ENCODE measurements around the gene C8A. TPM values are rescaled to one million over a fixed set of nuclear protein-coding genes. Genes with fewer than 3 reads are reported as not detected.

Gene C8A
- total RNA-seq, 1 donor from 2014 or later: not detected

GRCh38 chr1:56933161-56933560 lies 78.6 kb downstream of the C8A start:
- Histone ChIP-seq H3K9me3 (no peaks in the 10 kb centered on the region), H3K27ac (no peak overlapping the region), H3K27me3 (no peaks in the 10 kb centered on the region), H3K4me1 (no peaks in the 10 kb centered on the region), H3K4me3 (no peak overlapping the region), H3K36me3 (no peaks in the 10 kb centered on the region)
- no peak for DNase-seq (ENCODE audit: extremely low spot score in 2 of 2)
- intact Hi-C loops (cut with DNase I): no loop called here
- TF ChIP-seq POLR2AphosphoS5 (IDR thresholded peaks at IDR 0.05; ENCODE audit: insufficient read depth in 1 of 2, low read depth in 1 of 2): no peak
- no peak for TF ChIP-seq CTCF (IDR thresholded peaks at IDR 0.05)

- intact Hi-C loops (cut with DNase I): no loop called here
- TF ChIP-seq POLR2AphosphoS5 (IDR thresholded peaks at IDR 0.05; ENCODE audit: insufficient read depth in 1 of 2, low read depth in 1 of 2) (no peak), CTCF (IDR thresholded peaks at IDR 0.05) (no peak), POLR2A (IDR thresholded peaks at IDR 0.05) (no peak)
- no peaks in the 10 kb centered on the region for H3K27me3 ChIP-seq
- H3K9me3 ChIP-seq: no peaks in the 10 kb centered on the region
- H3K36me3 ChIP-seq: no peaks in the 10 kb centered on the region
- no peak for DNase-seq (ENCODE audit: extremely low spot score in 2 of 2)
- no peak overlapping the region for H3K4me3 ChIP-seq
- no peaks in the 10 kb centered on the region for H3K4me1 ChIP-seq
- H3K27ac ChIP-seq: no peak overlapping the region
These were observed 79.0 kb downstream of the C8A start for GRCh38 chr1:56933606-56934005.

GRCh38 chr1:56934430-56935060 lies 79.9 kb downstream of the C8A start:
- intact Hi-C loops (cut with DNase I): no loop called here
- H3K36me3 ChIP-seq: no peaks in the 10 kb centered on the region
- H3K4me3 ChIP-seq: no peak overlapping the region
- no peaks in the 10 kb centered on the region for H3K4me1 ChIP-seq
- TF ChIP-seq POLR2AphosphoS5 (IDR thresholded peaks at IDR 0.05; ENCODE audit: insufficient read depth in 1 of 2, low read depth in 1 of 2): no peak
- no peak for TF ChIP-seq CTCF (IDR thresholded peaks at IDR 0.05)
- no peak for TF ChIP-seq POLR2A (IDR thresholded peaks at IDR 0.05)
- no peaks in the 10 kb centered on the region for H3K9me3 ChIP-seq
- no peak overlapping the region for H3K27ac ChIP-seq
- DNase-seq (ENCODE audit: extremely low spot score in 2 of 2): no peak
- H3K27me3 ChIP-seq: no peaks in the 10 kb centered on the region

DNA sequence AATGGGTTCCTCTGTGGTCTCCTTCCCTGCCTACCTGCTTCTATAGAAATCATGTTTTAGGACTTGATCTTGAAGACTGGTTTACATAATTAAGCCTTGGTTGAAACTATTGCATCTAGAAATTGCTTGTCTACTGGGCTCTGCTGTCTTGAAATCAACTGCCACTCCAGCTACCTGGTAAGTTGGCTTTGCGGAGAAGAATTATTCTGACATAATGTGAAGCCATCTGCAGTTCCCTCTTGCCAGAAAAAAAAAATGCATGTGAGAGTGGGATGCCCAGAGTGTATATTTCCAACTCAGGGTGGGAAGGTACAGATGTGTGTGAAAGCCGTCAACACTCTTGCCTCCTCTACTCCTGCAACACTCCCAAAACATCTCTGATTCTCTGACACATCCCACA lies 84.0 kb downstream of the C8A start:
- H3K27ac ChIP-seq: no peak overlapping the region
- H3K4me1 ChIP-seq: no peaks in the 10 kb centered on the region
- H3K4me3 ChIP-seq: no peak overlapping the region
- no peaks in the 10 kb centered on the region for H3K9me3 ChIP-seq
- intact Hi-C loops (cut with DNase I): no loop called here
- TF ChIP-seq POLR2AphosphoS5 (IDR thresholded peaks at IDR 0.05; ENCODE audit: insufficient read depth in 1 of 2, low read depth in 1 of 2) (no peak), POLR2A (IDR thresholded peaks at IDR 0.05) (no peak), CTCF (IDR thresholded peaks at IDR 0.05) (no peak)
- no peaks in the 10 kb centered on the region for H3K36me3 ChIP-seq
- no peaks in the 10 kb centered on the region for H3K27me3 ChIP-seq
- no peak for DNase-seq (ENCODE audit: extremely low spot score in 2 of 2)

DNA sequence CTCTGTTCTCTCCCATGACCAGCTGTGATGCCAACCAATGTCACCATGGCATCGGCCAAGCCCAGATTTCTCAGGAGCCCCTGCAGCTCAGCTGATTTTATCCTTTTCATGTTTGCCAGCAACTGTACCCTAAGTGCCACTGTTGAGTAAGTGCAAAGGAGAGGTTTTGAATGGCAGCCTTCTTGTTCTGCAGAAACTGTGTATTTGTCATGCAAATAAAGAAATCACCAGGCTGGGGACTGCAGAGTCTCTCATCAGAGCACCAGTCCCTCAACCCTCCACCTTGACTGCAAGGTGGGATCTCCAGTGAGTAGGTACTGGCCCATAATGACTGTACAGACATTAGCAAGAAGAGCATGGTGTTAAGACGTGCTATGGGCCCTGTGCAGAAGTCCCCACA lies 84.6 kb downstream of the C8A start:
- Histone ChIP-seq H3K27me3 (no peaks in the 10 kb centered on the region), H3K27ac (no peak overlapping the region), H3K4me3 (no peak overlapping the region), H3K36me3 (no peaks in the 10 kb centered on the region), H3K9me3 (no peaks in the 10 kb centered on the region), H3K4me1 (no peaks in the 10 kb centered on the region)
- TF ChIP-seq POLR2AphosphoS5 (IDR thresholded peaks at IDR 0.05; ENCODE audit: insufficient read depth in 1 of 2, low read depth in 1 of 2): no peak
- no peak for TF ChIP-seq POLR2A (IDR thresholded peaks at IDR 0.05)
- TF ChIP-seq CTCF (IDR thresholded peaks at IDR 0.05): no peak
- intact Hi-C loops (cut with DNase I): no loop called here
- DNase-seq (ENCODE audit: extremely low spot score in 2 of 2): no peak
